Cardiac fibroblast (primary cell): ENCODE data around the gene TCEANC2.

Source experiments
- DNase-seq, 2 donors: peaks; one replicate each; pipeline versions ENCODE4 v3.0.0 to v3.0.0-alpha.2; 2010; ENCODE audit warnings: low read depth in 2 of 2
- H3K4me3 ChIP-seq, 2 donors: replicated peaks in 1 of 2; 1 replicate in 1 of 2; 2 replicates in 1 of 2; pipeline ENCODE4 v1.5.1; 2011; ENCODE audit warnings: low read depth in 2 of 2, low read length in 2 of 2, mild to moderate bottlenecking in 2 of 2, moderate library complexity in 1 of 2
- TF ChIP-seq, protein P1 (sequence below): IDR thresholded peaks from one replicate; pipeline ENCODE4 v1.5.1; 2011; ENCODE audit warnings: low read depth, mild to moderate bottlenecking, low read length, inconsistent platforms

Gene TCEANC2

DNA sequence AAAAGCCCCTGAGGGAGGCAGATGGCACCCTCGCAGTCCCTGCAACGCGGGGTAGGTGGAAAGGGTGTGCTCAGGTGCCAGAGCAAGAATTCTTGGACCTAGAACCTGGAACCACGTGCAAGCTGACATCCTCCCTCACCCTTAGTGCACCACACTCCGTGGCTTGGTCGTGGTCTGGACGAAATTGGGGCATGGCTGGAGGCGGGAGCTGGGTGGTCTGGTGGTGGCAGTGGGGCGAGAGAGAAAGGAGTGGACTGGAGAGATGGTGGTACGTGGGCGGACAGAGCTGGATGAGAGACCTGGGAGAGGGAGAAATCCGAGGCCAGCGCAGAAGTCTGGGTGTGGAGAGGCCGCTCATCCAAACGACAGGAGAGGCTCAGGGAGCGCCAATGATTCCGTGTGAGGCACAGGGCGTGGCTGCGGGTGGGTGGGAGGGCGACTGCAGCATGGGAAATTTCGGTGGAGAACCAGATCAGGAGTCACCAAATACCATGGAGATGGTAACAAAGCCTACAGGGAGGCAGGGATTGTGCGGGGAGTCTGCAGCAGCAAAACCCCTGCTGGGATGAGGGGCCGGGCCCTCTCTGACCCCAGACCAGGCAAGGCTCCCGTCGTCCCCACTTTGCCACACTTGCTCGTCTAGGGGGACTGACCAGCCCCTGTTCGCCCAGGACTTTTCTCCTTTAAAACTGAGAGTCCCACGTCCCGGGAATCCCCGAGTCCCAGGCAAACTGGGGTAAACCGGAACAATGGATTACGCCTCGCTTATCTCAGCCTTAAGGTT is 67.5 kb downstream of the TCEANC2 start:
- TF ChIP-seq, protein P1, sequence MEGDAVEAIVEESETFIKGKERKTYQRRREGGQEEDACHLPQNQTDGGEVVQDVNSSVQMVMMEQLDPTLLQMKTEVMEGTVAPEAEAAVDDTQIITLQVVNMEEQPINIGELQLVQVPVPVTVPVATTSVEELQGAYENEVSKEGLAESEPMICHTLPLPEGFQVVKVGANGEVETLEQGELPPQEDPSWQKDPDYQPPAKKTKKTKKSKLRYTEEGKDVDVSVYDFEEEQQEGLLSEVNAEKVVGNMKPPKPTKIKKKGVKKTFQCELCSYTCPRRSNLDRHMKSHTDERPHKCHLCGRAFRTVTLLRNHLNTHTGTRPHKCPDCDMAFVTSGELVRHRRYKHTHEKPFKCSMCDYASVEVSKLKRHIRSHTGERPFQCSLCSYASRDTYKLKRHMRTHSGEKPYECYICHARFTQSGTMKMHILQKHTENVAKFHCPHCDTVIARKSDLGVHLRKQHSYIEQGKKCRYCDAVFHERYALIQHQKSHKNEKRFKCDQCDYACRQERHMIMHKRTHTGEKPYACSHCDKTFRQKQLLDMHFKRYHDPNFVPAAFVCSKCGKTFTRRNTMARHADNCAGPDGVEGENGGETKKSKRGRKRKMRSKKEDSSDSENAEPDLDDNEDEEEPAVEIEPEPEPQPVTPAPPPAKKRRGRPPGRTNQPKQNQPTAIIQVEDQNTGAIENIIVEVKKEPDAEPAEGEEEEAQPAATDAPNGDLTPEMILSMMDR = no peak
- no peak for DNase-seq
- H3K4me3 ChIP-seq = peak overlapping the region in 1 of 2 donors; percentile 26

GRCh38 chr1:54121482-54122134 is 68.2 kb downstream of the TCEANC2 start:
- H3K4me3 ChIP-seq = peak overlapping the region; percentile 21 to 26
- DNase-seq = peak; percentile 75 to 84
- TF ChIP-seq, protein P1 = peak; percentile 84

DNA sequence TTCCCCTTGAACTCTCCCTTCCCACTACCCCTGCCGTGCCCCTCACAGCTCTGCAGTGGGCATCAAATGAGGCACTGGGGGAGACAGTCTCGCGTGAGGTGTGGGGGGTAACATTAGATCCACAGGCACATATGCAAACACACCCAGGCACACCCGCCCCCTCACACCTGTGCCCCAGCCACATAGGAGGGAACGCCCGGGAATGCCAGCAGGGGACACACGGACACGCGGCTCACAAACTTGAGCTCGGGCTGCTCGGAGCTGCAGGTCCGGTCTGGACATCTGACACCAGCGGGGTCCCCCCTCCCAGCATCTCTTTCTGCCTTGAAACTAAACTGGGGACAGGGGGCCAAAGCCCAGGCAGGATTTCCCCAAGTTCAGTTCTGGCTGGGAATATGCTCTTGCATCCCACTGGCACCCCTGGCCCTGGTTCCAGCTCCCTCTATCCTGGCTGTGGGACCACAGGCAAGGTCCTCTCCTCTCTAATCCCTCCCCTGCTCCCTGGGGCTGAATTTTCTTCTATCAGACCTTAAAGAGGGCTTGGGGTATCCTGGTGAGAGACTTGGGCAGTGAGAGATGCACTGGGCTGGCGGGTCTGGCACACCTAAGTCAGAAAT is 68.8 kb downstream of the TCEANC2 start:
- DNase-seq = no peak
- TF ChIP-seq, protein P1 = no peak
- no peak overlapping the region for H3K4me3 ChIP-seq

- H3K4me3 ChIP-seq = no peak overlapping the region
- TF ChIP-seq, protein P1 = no peak
- no peak for DNase-seq
Measured at GRCh38 chr1:54122992-54123391, 69.6 kb downstream of the TCEANC2 start.

GRCh38 chr1:54124472-54124871 is 71.1 kb downstream of the TCEANC2 start:
- H3K4me3 ChIP-seq = no peak overlapping the region
- TF ChIP-seq, protein P1 = no peak
- DNase-seq = no peak

DNA sequence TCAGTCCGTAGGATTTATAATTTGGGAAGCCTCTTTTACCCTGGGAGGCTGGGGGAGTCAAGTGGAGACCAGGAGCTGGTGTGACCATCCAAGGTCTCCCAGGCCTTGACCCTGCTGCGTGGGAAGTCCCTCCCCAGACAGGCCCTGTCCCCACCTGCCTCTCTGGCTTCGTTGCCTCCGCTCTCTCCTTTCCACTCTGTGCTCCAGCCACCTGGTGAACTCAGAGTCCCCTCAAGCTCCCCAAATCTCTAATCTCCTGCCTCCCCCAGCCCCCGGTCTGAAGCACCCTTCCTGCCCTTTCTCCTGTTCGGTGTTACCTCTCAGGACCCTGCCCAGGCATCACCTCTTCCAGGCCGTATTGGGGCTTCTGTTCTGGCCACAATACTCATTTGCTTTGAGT is 71.5 kb downstream of the TCEANC2 start:
- H3K4me3 ChIP-seq = no peak overlapping the region
- DNase-seq = no peak
- TF ChIP-seq, protein P1 = no peak
